GM12878 (cell line): ENCODE data around the gene KLRB1.

Source experiments
- CEBPZ ChIP-seq: fragments of 150-350 bp; IDR thresholded peaks from 2 replicates; pipeline ENCODE4 v1.6.1; 2016; ENCODE audit warnings: low read depth, low read length
- CHD2 ChIP-seq: IDR thresholded peaks from 2 replicates; pipeline ENCODE4 v1.6.1; 2011; ENCODE audit warnings: low read depth, low read length, improper control_type of control experiment, borderline replicate concordance
- CTCF ChIP-seq, 3 experiments: IDR thresholded peaks in 2 of 3; conservative IDR thresholded peaks in 1 of 3; 2 replicates each; pipeline ENCODE4 v1.5.1; 2011; ENCODE audit warnings: low read depth in 3 of 3, low read length in 3 of 3, mild to moderate bottlenecking in 3 of 3, control low read depth in 2 of 3, moderate library complexity in 2 of 3, inconsistent platforms in 1 of 3, mixed read lengths in 1 of 3; ENCODE audit not compliant: control insufficient read depth in 2 of 3, insufficient read depth in 1 of 3; ENCODE audit errors: extremely low read depth in 1 of 3
- EGR1 ChIP-seq, 2 experiments: IDR thresholded peaks; 1 replicate in 1 of 2; 2 replicates in 1 of 2; pipeline ENCODE4 v1.6.1; 2011 to 2012; ENCODE audit warnings: low read depth in 2 of 2, low read length in 2 of 2, borderline replicate concordance in 1 of 2, mild to moderate bottlenecking in 1 of 2, moderate library complexity in 1 of 2
- JUNB ChIP-seq: IDR thresholded peaks from 2 replicates; pipeline ENCODE4 v1.6.1; 2016; ENCODE audit warnings: antibody characterized with exemption, mild to moderate bottlenecking
- MAX ChIP-seq: IDR thresholded peaks from 2 replicates; pipeline ENCODE4 v1.6.1; 2012; ENCODE audit warnings: low read depth, low read length, improper control_type of control experiment
- RFX5 ChIP-seq: IDR thresholded peaks from 2 replicates; pipeline ENCODE4 v1.6.1; 2011; ENCODE audit warnings: low read depth, low read length, improper control_type of control experiment
- SP1 ChIP-seq: IDR thresholded peaks from one replicate; pipeline ENCODE4 v1.6.1; 2011; ENCODE audit warnings: low read depth, low read length
- SRF ChIP-seq, 2 experiments: IDR thresholded peaks; 2 replicates each; pipeline ENCODE4 v1.6.1; 2011; ENCODE audit warnings: low read depth in 2 of 2, low read length in 2 of 2, mild to moderate bottlenecking in 1 of 2, moderate library complexity in 1 of 2
- ZBTB40 ChIP-seq: fragments of 450-650 bp; IDR thresholded peaks from 2 replicates; pipeline ENCODE4 v1.6.1; 2016; ENCODE audit warnings: mild to moderate bottlenecking, moderate library complexity, borderline replicate concordance
- ZSCAN29 ChIP-seq: fragments of 450-650 bp; IDR thresholded peaks from 2 replicates; pipeline ENCODE4 v1.6.1; 2017; ENCODE audit warnings: mild to moderate bottlenecking, moderate library complexity

GRCh38 chr12:9605483-9605882, 2.2 kb downstream of the KLRB1 start:
- TF ChIP-seq CTCF (IDR thresholded peaks at IDR 0.05 in 2 of 3, conservative IDR thresholded peaks at IDR 0.05 in 1 of 3; ENCODE audit: control insufficient read depth in 2 of 3, extremely low read depth in 1 of 3, insufficient read depth in 1 of 3, low read depth in 3 of 3, low read length in 3 of 3) (no peak), MAX (no peak), EGR1 (IDR thresholded peaks at IDR 0.05; ENCODE audit: borderline replicate concordance in 1 of 2, low read depth in 2 of 2, low read length in 2 of 2) (no peak), JUNB (no peak), CEBPZ (no peak), SP1 (no peak), RFX5 (no peak), CHD2 (no peak), ZSCAN29 (no peak), ZBTB40 (no peak), SRF (IDR thresholded peaks at IDR 0.05; ENCODE audit: low read depth in 2 of 2, low read length in 2 of 2) (no peak)
